Stimulated activated CD4-positive, alpha-beta T cell treated with anti-CD3 and anti-CD28 coated beads, TNF-alpha, amount 100 ng/mL, for 4 hours (primary cell): Measurements from ENCODE around the gene PDLIM3.
"Not testable (repeated sequence)": the region's sequence is repeated elsewhere in the genome, so short reads cannot be mapped to it uniquely, and the experiment has no call there.

Experiments used
- DNase-seq, 3 experiments: peaks; one replicate each; pipeline ENCODE4 v3.0.0-alpha.2; 2020; ENCODE audit warnings: low read depth in 3 of 3

The PDLIM3 gene

GRCh38 chr4:185534866-185535611 lies at the start of gene PDLIM3:
TSS of gene PDLIM3 (minus strand) at chr4:185535507. CDS start at chr4:185535434, 73 bp downstream.
- DNase-seq: peak in 1 of 3 experiments; percentile 2

GRCh38 chr4:185583813-185584212 lies 48.5 kb upstream of the PDLIM3 start:
- DNase-seq: no peak

GRCh38 chr4:185582651-185583400 lies 47.5 kb upstream of the PDLIM3 start:
- no peak for DNase-seq

- no peak for DNase-seq
These were observed 45.4 kb upstream of the PDLIM3 start for GRCh38 chr4:185580699-185581098.

- no peak for DNase-seq
These were observed 43.0 kb upstream of the PDLIM3 start for GRCh38 chr4:185578284-185578683.

GRCh38 chr4:185576962-185577950 lies 41.9 kb upstream of the PDLIM3 start:
- no peak for DNase-seq

GRCh38 chr4:185576314-185576961 lies 41.1 kb upstream of the PDLIM3 start:
- DNase-seq: no peak

GRCh38 chr4:185573651-185574199 lies 38.4 kb upstream of the PDLIM3 start:
- no peak for DNase-seq

GRCh38 chr4:185570727-185571126 lies 35.4 kb upstream of the PDLIM3 start:
- no peak for DNase-seq

- no peak for DNase-seq
These were observed 32.4 kb upstream of the PDLIM3 start for GRCh38 chr4:185567381-185568376.

GRCh38 chr4:185566972-185567371 lies 31.7 kb upstream of the PDLIM3 start:
- no peak for DNase-seq

- no peak for DNase-seq
These were observed 31.1 kb upstream of the PDLIM3 start for GRCh38 chr4:185566425-185566824.

- DNase-seq: no peak
These were observed 30.4 kb upstream of the PDLIM3 start for GRCh38 chr4:185565696-185566095.

- no peak for DNase-seq
These were observed 29.0 kb upstream of the PDLIM3 start for GRCh38 chr4:185564349-185564748.

GRCh38 chr4:185562531-185562930 lies 27.2 kb upstream of the PDLIM3 start:
- no peak for DNase-seq

- DNase-seq: no peak
These were observed 25.0 kb upstream of the PDLIM3 start for GRCh38 chr4:185560316-185560715.

GRCh38 chr4:185559915-185560281 lies 24.6 kb upstream of the PDLIM3 start:
- no peak for DNase-seq

GRCh38 chr4:185559251-185559914 lies 24.1 kb upstream of the PDLIM3 start:
- not testable (repeated sequence) for DNase-seq

GRCh38 chr4:185554365-185555126 lies 19.2 kb upstream of the PDLIM3 start:
- DNase-seq: no peak
